HCT116 (cell line): ENCODE measurements around the gene CYSTM1. TPM values are rescaled to one million over a fixed set of nuclear protein-coding genes. Genes with fewer than 3 reads are reported as not detected.

Experiments used
- ATAC-seq: fragments of 200-7000 bp; cut with Tn5 transposase; 2 replicates; pipeline ENCODE4 v1.9.1; 2020; ENCODE audit warnings: mild to moderate bottlenecking, moderate library complexity
- BruUV-seq: library from RNA; stranded (reverse); fragments of 400-500 nt; replicated peaks from 2 replicates; lab custom pipeline; 2021; lab: Mats Ljungman, UMichigan
- CTCF ChIA-PET: fragments of 300-600 bp; sonication (Branson Sonifier 250); formaldehyde crosslinking; loops from one replicate; lab custom pipeline; 2021; ENCODE audit warnings: antibody characterized with exemption; lab: Charles Lee
- POLR2A ChIA-PET: fragments of 300-600, 350-600 bp; sonication (Branson Sonifier 250); formaldehyde crosslinking; loops from one replicate; lab custom pipeline; 2021; ENCODE audit warnings: antibody characterized with exemption; lab: Charles Lee
- RAD21 ChIA-PET, 2 experiments: fragments of 300-600 bp; sonication (Branson Sonifier 250); formaldehyde crosslinking; loops; one replicate each; lab custom pipeline; 2023; ENCODE audit warnings: low total read pairs in 2 of 2; ENCODE audit not compliant: uncharacterized antibody in 2 of 2, unreplicated experiment in 2 of 2, low non-redundant PET in 1 of 2; lab: Charles Lee
- DNase-seq: peaks from one replicate; pipeline ENCODE4 v3.0.0-alpha.2; 2010; ENCODE audit warnings: low read depth, low spot score
- H2AFZ ChIP-seq: fragments of 200-600 bp; shearing (Covaris generic), sonication (generic); 2 replicates; pipeline ENCODE4 v1.6.1; 2017; ENCODE audit warnings: low read depth, mixed run types, mixed read lengths, antibody characterized with exemption, low read length; ENCODE audit not compliant: poor library complexity, severe bottlenecking
- H3K27ac ChIP-seq: 2 replicates; pipeline ENCODE4 v1.5.1; 2012; ENCODE audit warnings: low read depth, low read length
- H3K27me3 ChIP-seq: fragments of 200-600 bp; sonication (generic); 2 replicates; pipeline ENCODE4 v1.6.1; 2016; ENCODE audit warnings: mixed run types, low read length, mixed read lengths; ENCODE audit not compliant: insufficient read depth
- H3K36me3 ChIP-seq, 2 experiments: fragments of 200-500 bp in 1 of 2; fragments of 200-600 bp in 1 of 2; sonication (Bioruptor generic) in 1 of 2; sonication (generic) in 1 of 2; 2 replicates each; pipeline versions ENCODE4 v1.5.1 to v1.6.1; 2014 to 2016; ENCODE audit warnings: low read length in 2 of 2, inconsistent platforms in 1 of 2, mixed read lengths in 1 of 2, mixed run types in 1 of 2; ENCODE audit not compliant: insufficient read depth in 2 of 2, control insufficient read depth in 1 of 2
- H3K4me1 ChIP-seq, 2 experiments: fragments of 200-600 bp in 1 of 2; sonication (generic) in 1 of 2; 2 replicates each; pipeline versions ENCODE4 v1.5.1 to v1.6.1; 2012 to 2017; ENCODE audit warnings: low read length in 2 of 2, inconsistent platforms in 1 of 2, mild to moderate bottlenecking in 1 of 2, mixed read lengths in 1 of 2, mixed run types in 1 of 2, moderate library complexity in 1 of 2; ENCODE audit not compliant: insufficient read depth in 2 of 2, control insufficient read depth in 1 of 2
- H3K4me2 ChIP-seq: fragments of 200-600 bp; sonication (generic); 2 replicates; pipeline ENCODE4 v1.6.1; 2017; ENCODE audit warnings: mixed run types, low read length, mixed read lengths
- H3K4me3 ChIP-seq, 2 experiments: fragments of 200-600 bp in 1 of 2; sonication (generic) in 1 of 2; replicated peaks in 1 of 2; 2 replicates each; pipeline ENCODE4 v1.5.1; 2011 to 2016; ENCODE audit warnings: low read length in 2 of 2, control low read depth in 1 of 2, low read depth in 1 of 2, mild to moderate bottlenecking in 1 of 2, mixed read lengths in 1 of 2, mixed run types in 1 of 2
- H3K79me2 ChIP-seq: fragments of 200-600 bp; sonication (generic); 2 replicates; pipeline ENCODE4 v1.6.1; 2017; ENCODE audit warnings: mild to moderate bottlenecking, mixed run types, low read length, moderate library complexity, mixed read lengths; ENCODE audit not compliant: insufficient read depth
- H3K9ac ChIP-seq: fragments of 200-600 bp; sonication (generic); 2 replicates; pipeline ENCODE4 v1.6.1; 2016; ENCODE audit warnings: low read length, mixed read lengths
- H3K9me2 ChIP-seq: fragments of 200-600 bp; sonication (generic), shearing (Covaris generic); 2 replicates; pipeline ENCODE4 v1.6.1; 2017; ENCODE audit warnings: mixed run types, mild to moderate bottlenecking, moderate library complexity; ENCODE audit not compliant: insufficient read depth
- H3K9me3 ChIP-seq, 2 experiments: fragments of 200-500 bp in 1 of 2; fragments of 200-600 bp in 1 of 2; sonication (Bioruptor generic) in 1 of 2; sonication (generic) in 1 of 2; 2 replicates each; pipeline ENCODE4 v1.6.1; 2014 to 2017; ENCODE audit warnings: low read length in 2 of 2, mixed read lengths in 2 of 2, inconsistent platforms in 1 of 2, low read depth in 1 of 2, mild to moderate bottlenecking in 1 of 2, mixed run types in 1 of 2, moderate library complexity in 1 of 2; ENCODE audit not compliant: control insufficient read depth in 1 of 2, insufficient read depth in 1 of 2
- H4K20me1 ChIP-seq: fragments of 200-600 bp; sonication (generic), shearing (Covaris generic); 2 replicates; pipeline ENCODE4 v1.6.1; 2017; ENCODE audit warnings: mixed run types, mild to moderate bottlenecking, moderate library complexity; ENCODE audit not compliant: insufficient read depth
- CBX3 ChIP-seq: IDR thresholded peaks from 2 replicates; pipeline ENCODE4 v1.6.1; 2012; ENCODE audit warnings: low read depth
- EGR1 ChIP-seq: IDR thresholded peaks from 2 replicates; pipeline ENCODE4 v1.6.1; 2012; ENCODE audit warnings: low read depth
- EZH2 ChIP-seq: fragments of 200-600 bp; sonication (generic); IDR thresholded peaks from 2 replicates; pipeline ENCODE4 v1.6.1; 2017; ENCODE audit warnings: antibody characterized with exemption, mixed run types
- FOSL1 ChIP-seq: IDR thresholded peaks from 2 replicates; pipeline ENCODE4 v1.6.1; 2012; ENCODE audit warnings: low read depth
- ZBTB33 ChIP-seq: IDR thresholded peaks from 2 replicates; pipeline ENCODE4 v1.6.1; 2011; ENCODE audit warnings: mild to moderate bottlenecking, low read length, moderate library complexity; ENCODE audit not compliant: insufficient replicate concordance; ENCODE audit errors: extremely low read depth
- ZFX ChIP-seq: fragments of 450-650 bp; IDR thresholded peaks from 2 replicates; pipeline ENCODE4 v1.6.1; 2017
- ZNF274 ChIP-seq: fragments of 200-500 bp; sonication (Bioruptor generic); IDR thresholded peaks from 2 replicates; pipeline ENCODE4 v1.6.1; 2014; ENCODE audit warnings: mild to moderate bottlenecking, low read depth, low read length, inconsistent platforms
- intact Hi-C: fragments of 100-400 bp; cut with micrococcal nuclease; formaldehyde crosslinking; loops from 2 replicates; pipeline ENCODE4 v1.10.0; 2022
- total RNA-seq: library from RNA; stranded (reverse); gene quantifications from one replicate; pipeline ENCODE4 v1.2.1, GENCODE V29; 2021; ENCODE audit not compliant: unreplicated experiment

CYSTM1 gene
- total RNA-seq, 1 experiment from 2014 or later: 56.0 TPM

GRCh38 chr5:140162781-140163180 lies 12.2 kb upstream of the CYSTM1 start:
- TF ChIP-seq ZNF274 (no peak), FOSL1 (no peak), ZBTB33 (no peak), EGR1 (no peak), ZFX (no peak), EZH2 (no peak), CBX3 (no peak)
- H3K9me2 ChIP-seq: no peaks in the 10 kb centered on the region
- DNase-seq (no peak), ATAC-seq (no peak)
- H3K9me3 ChIP-seq: no peaks in the 10 kb centered on the region
- H2AFZ ChIP-seq: no peak overlapping the region
- no peak overlapping the region for H3K4me3 ChIP-seq
- H3K27me3 ChIP-seq: no peaks in the 10 kb centered on the region
- H4K20me1 ChIP-seq: no peaks in the 10 kb centered on the region
- ChIA-PET RAD21 (no interaction called here), CTCF (no interaction called here), POLR2A (no interaction called here)
- no peaks in the 10 kb centered on the region for H3K36me3 ChIP-seq
- intact Hi-C loops: no loop called here
- BruUV-seq: no TSS peak
- H3K9ac ChIP-seq: no peak overlapping the region
- no peaks in the 10 kb centered on the region; a peak in 1 of 4 replicates for H3K4me1 ChIP-seq
- no peaks in the 10 kb centered on the region for H3K79me2 ChIP-seq
- H3K27ac ChIP-seq: no peak overlapping the region
- no peak overlapping the region for H3K4me2 ChIP-seq
